A673 (cell line): ENCODE results near the gene TAOK3.

Experiments used
- EZH2 ChIP-seq: fragments of 200-600 bp; sonication (generic); IDR thresholded peaks from 2 replicates; pipeline ENCODE4 v1.6.1; 2017; ENCODE audit warnings: borderline replicate concordance, low read depth, mild to moderate bottlenecking, mixed read lengths, antibody characterized with exemption, low read length; ENCODE audit not compliant: poor library complexity, severe bottlenecking
- TF ChIP-seq, protein P1 (sequence below): fragments of 300-800, 200-600 bp; sonication (generic); conservative IDR thresholded peaks from 2 replicates; pipeline ENCODE4 v1.5.1; 2017; ENCODE audit warnings: low read depth, mild to moderate bottlenecking, antibody characterized with exemption, low read length, moderate library complexity, mixed read lengths

DNA sequence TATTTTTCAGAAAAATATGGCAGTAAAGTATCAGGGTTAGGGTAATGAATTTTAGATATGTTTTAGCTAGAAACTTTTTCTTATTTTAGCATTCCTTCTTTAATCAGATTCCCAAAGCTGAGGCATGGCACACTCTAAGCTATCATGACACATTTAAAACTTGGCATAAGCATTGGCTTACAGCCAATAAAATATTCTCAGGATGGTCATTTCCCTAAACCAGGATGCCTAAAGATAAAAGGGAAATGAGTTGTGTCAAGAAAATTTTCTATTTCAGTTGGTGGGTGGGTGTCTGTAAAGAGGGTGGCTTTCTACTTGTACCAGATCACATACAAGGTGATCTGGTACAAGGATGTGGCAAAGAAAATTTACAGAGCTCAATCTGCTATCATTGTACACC is 189.0 kb downstream of the TAOK3 start:
- TF ChIP-seq, protein P1, sequence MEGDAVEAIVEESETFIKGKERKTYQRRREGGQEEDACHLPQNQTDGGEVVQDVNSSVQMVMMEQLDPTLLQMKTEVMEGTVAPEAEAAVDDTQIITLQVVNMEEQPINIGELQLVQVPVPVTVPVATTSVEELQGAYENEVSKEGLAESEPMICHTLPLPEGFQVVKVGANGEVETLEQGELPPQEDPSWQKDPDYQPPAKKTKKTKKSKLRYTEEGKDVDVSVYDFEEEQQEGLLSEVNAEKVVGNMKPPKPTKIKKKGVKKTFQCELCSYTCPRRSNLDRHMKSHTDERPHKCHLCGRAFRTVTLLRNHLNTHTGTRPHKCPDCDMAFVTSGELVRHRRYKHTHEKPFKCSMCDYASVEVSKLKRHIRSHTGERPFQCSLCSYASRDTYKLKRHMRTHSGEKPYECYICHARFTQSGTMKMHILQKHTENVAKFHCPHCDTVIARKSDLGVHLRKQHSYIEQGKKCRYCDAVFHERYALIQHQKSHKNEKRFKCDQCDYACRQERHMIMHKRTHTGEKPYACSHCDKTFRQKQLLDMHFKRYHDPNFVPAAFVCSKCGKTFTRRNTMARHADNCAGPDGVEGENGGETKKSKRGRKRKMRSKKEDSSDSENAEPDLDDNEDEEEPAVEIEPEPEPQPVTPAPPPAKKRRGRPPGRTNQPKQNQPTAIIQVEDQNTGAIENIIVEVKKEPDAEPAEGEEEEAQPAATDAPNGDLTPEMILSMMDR, result no peak
- TF ChIP-seq EZH2, result no peak
